ENCODE results near the gene ZNF428. TPM values are rescaled to one million over a fixed set of nuclear protein-coding genes. Genes with fewer than 3 reads are reported as not detected.

Gene ZNF428
- total RNA-seq, 2 experiments from 2014 or later: 28.5 to 98.1 TPM

DNA sequence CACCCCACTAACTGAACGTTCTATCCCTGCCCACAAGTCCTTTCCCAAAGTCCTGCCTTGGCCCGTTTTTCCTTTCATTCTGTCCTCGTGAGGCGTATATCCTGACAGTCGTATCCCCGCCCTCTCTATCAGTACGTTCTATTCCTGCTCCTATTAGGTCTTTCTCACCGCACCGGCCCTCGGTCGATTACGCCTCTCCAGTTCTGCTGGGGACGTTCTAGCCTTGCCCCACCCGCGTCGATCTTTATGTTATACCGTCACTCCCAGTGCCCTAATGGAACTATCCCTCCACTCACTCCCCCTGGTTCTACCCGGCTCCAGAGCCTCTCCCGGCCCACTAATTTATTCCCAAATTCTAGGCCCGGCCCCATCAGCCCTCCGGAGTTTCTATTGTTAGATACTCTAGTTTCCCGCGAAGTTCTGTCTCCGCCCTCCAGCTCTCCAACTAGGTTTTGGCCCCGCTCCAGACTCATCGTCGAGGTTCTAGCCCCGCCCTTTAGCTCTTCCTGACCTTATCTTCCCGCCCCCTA, 48.5 kb upstream of the ZNF428 start:
- Histone ChIP-seq H4K20me1 (ENCODE audit: insufficient read depth, low read length) (no peaks in the 10 kb centered on the region), H3K9me2 (ENCODE audit: insufficient read depth, low read length) (no peaks in the 10 kb centered on the region), H2AFZ (ENCODE audit: low read length) (peak overlapping the region; percentile 42; the same call in 1 of the 2 replicates), H3K79me2 (ENCODE audit: insufficient read depth, low read depth, low read length) (no peaks in the 10 kb centered on the region), H3K27ac (ENCODE audit: low read depth, low read length, poor library complexity, severe bottlenecking) (no peak overlapping the region), H3K4me1 (ENCODE audit: insufficient read depth, low read length, poor library complexity, severe bottlenecking) (peaks cover 7% of the 10 kb centered on the region), H3K4me2 (ENCODE audit: low read length) (peak overlapping the region; percentile 49), H3K36me3 (ENCODE audit: insufficient read depth, low read length) (no peaks in the 10 kb centered on the region), H3K4me3 (ENCODE audit: low read depth, low read length, poor library complexity, severe bottlenecking) (peak overlapping the region; percentile 36), H3K9me3 (ENCODE audit: low read length) (no peaks in the 10 kb centered on the region)
- ChIA-PET CTCF (ENCODE audit: unreplicated experiment) (interaction anchor here (0.6 to 1.1 kb wide), 5 partner anchors 9 to 1589 kb away, joined by 3 to 4 read pairs (median 3); no protein-coding TSS in a partner anchor), POLR2A (interaction anchor here (0.6 to 1.0 kb wide), 6 partner anchors 9 to 427 kb away, joined by 3 to 4 read pairs (median 3); no protein-coding TSS in a partner anchor)
- intact Hi-C loops (cut with micrococcal nuclease; ENCODE audit: unreplicated experiment): loop anchor here (10.0 kb wide), 1 partner anchor 57 kb away; no protein-coding TSS in a partner anchor
- no peak for DNase-seq (ENCODE audit: low spot score)
- BruUV-seq (replicated peaks): no TSS peak
- TF ChIP-seq, protein P1, sequence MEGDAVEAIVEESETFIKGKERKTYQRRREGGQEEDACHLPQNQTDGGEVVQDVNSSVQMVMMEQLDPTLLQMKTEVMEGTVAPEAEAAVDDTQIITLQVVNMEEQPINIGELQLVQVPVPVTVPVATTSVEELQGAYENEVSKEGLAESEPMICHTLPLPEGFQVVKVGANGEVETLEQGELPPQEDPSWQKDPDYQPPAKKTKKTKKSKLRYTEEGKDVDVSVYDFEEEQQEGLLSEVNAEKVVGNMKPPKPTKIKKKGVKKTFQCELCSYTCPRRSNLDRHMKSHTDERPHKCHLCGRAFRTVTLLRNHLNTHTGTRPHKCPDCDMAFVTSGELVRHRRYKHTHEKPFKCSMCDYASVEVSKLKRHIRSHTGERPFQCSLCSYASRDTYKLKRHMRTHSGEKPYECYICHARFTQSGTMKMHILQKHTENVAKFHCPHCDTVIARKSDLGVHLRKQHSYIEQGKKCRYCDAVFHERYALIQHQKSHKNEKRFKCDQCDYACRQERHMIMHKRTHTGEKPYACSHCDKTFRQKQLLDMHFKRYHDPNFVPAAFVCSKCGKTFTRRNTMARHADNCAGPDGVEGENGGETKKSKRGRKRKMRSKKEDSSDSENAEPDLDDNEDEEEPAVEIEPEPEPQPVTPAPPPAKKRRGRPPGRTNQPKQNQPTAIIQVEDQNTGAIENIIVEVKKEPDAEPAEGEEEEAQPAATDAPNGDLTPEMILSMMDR (conservative IDR thresholded peaks at IDR 0.05; ENCODE audit: low read length): no peak
- no peak for TF ChIP-seq EZH2phosphoT487 (IDR thresholded peaks at IDR 0.05; ENCODE audit: borderline replicate concordance, low read depth, low read length)

GRCh38 chr19:43667126-43667875, 47.9 kb upstream of the ZNF428 start:
- no peak for DNase-seq (ENCODE audit: low spot score)
- Histone ChIP-seq H3K4me1 (ENCODE audit: insufficient read depth, low read length, poor library complexity, severe bottlenecking) (peaks cover 7% of the 10 kb centered on the region), H3K9me3 (ENCODE audit: low read length) (no peaks in the 10 kb centered on the region), H3K27ac (ENCODE audit: low read depth, low read length, poor library complexity, severe bottlenecking) (no peak overlapping the region), H2AFZ (ENCODE audit: low read length) (no peak overlapping the region), H3K4me2 (ENCODE audit: low read length) (0 out of 2 replicates have a peak overlapping the region, but pooled peaks have one; percentile 49), H4K20me1 (ENCODE audit: insufficient read depth, low read length) (no peaks in the 10 kb centered on the region), H3K79me2 (ENCODE audit: insufficient read depth, low read depth, low read length) (no peaks in the 10 kb centered on the region), H3K36me3 (ENCODE audit: insufficient read depth, low read length) (no peaks in the 10 kb centered on the region), H3K9me2 (ENCODE audit: insufficient read depth, low read length) (no peaks in the 10 kb centered on the region), H3K4me3 (ENCODE audit: low read depth, low read length, poor library complexity, severe bottlenecking) (no peak overlapping the region)
- POLR2A ChIA-PET: no interaction called here
- intact Hi-C loops (cut with micrococcal nuclease; ENCODE audit: unreplicated experiment): loop anchor here (10.0 kb wide), 1 partner anchor 58 kb away; no protein-coding TSS in a partner anchor
- BruUV-seq (replicated peaks): no TSS peak
- no peak for TF ChIP-seq EZH2phosphoT487 (IDR thresholded peaks at IDR 0.05; ENCODE audit: borderline replicate concordance, low read depth, low read length)
- TF ChIP-seq, protein P1 (conservative IDR thresholded peaks at IDR 0.05; ENCODE audit: low read length): no peak
- CTCF ChIA-PET (ENCODE audit: unreplicated experiment): no interaction called here
